IMR-90 (cell line): Measurements from ENCODE around the gene MYBPHL. TPM values are rescaled to one million over a fixed set of nuclear protein-coding genes. Genes with fewer than 3 reads are reported as not detected.

Source experiments
- ATAC-seq: fragments of 200-7000 bp; cut with Tn5 transposase; 2 replicates; pipeline ENCODE4 v1.9.1; 2020; ENCODE audit warnings: low read depth, mild to moderate bottlenecking, moderate library complexity
- BruUV-seq: library from RNA; stranded (reverse); fragments of 400-500 nt; replicated peaks from 2 replicates; lab custom pipeline; 2021; lab: Mats Ljungman, UMichigan
- CTCF ChIA-PET: fragments of 300-600 bp; formaldehyde crosslinking; extraction: SDS; loops from one replicate; lab custom pipeline; 2021; ENCODE audit warnings: antibody characterized with exemption; lab: Yijun Ruan, JAX
- POLR2A ChIA-PET: fragments of 300-600 bp; sonication (Branson Sonifier 250); formaldehyde crosslinking; loops from one replicate; lab custom pipeline; 2022; ENCODE audit warnings: antibody characterized with exemption; ENCODE audit not compliant: unreplicated experiment; lab: Charles Lee
- DNase-seq: peaks from one replicate; pipeline ENCODE4 v3.0.0; 2013
- H2AFZ ChIP-seq: replicated peaks from 2 replicates; pipeline ENCODE3; 2013; ENCODE audit warnings: low read length, mild to moderate bottlenecking; ENCODE audit not compliant: poor library complexity
- H2AK5ac ChIP-seq: 2 replicates; pipeline ENCODE4 v1.6.1; 2013; ENCODE audit warnings: low read depth, low read length, inconsistent platforms
- H2AK9ac ChIP-seq: replicated peaks from 2 replicates; pipeline ENCODE3; 2013; ENCODE audit warnings: mild to moderate bottlenecking, low read depth, low read length, moderate library complexity; ENCODE audit not compliant: poor library complexity
- H2BK120ac ChIP-seq: 2 replicates; pipeline ENCODE4 v1.6.1; 2013; ENCODE audit warnings: low read depth, low read length, inconsistent platforms
- H2BK15ac ChIP-seq: 3 replicates; pipeline ENCODE4 v1.6.1; 2013; ENCODE audit warnings: low read depth, low read length, inconsistent platforms
- H2BK20ac ChIP-seq: 2 replicates; pipeline ENCODE4 v1.6.1; 2013; ENCODE audit warnings: low read depth, mild to moderate bottlenecking, inconsistent platforms, low read length, moderate library complexity
- H2BK5ac ChIP-seq: 2 replicates; pipeline ENCODE4 v1.6.1; 2013; ENCODE audit warnings: mild to moderate bottlenecking, low read depth, low read length, inconsistent platforms; ENCODE audit not compliant: poor library complexity, severe bottlenecking
- H3K14ac ChIP-seq: replicated peaks from 2 replicates; pipeline ENCODE4 v1.6.1; 2013; ENCODE audit warnings: low read depth, low read length, inconsistent platforms
- H3K18ac ChIP-seq: 2 replicates; pipeline ENCODE4 v1.6.1; 2013; ENCODE audit warnings: low read depth, low read length, control low read depth
- H3K23ac ChIP-seq: 2 replicates; pipeline ENCODE4 v1.6.1; 2013; ENCODE audit warnings: low read depth, low read length, inconsistent platforms
- H3K27ac ChIP-seq: 2 replicates; pipeline ENCODE4 v1.5.1; 2013; ENCODE audit warnings: mild to moderate bottlenecking, control low read depth, low read length; ENCODE audit not compliant: insufficient read depth
- H3K27me3 ChIP-seq: 2 replicates; pipeline ENCODE4 v1.6.1; 2013; ENCODE audit warnings: low read length; ENCODE audit not compliant: control insufficient read depth, insufficient read depth
- H3K36me3 ChIP-seq: 2 replicates; pipeline ENCODE4 v1.6.1; 2013; ENCODE audit warnings: low read length, mixed read lengths; ENCODE audit not compliant: control insufficient read depth, insufficient read depth
- H3K4ac ChIP-seq: 2 replicates; pipeline ENCODE4 v1.6.1; 2013; ENCODE audit warnings: low read depth, low read length, inconsistent platforms
- H3K4me1 ChIP-seq: 2 replicates; pipeline ENCODE4 v1.6.1; 2013; ENCODE audit warnings: low read length, mixed read lengths; ENCODE audit not compliant: control insufficient read depth, insufficient read depth
- H3K4me2 ChIP-seq: 2 replicates; pipeline ENCODE4 v1.6.1; 2013; ENCODE audit warnings: low read depth, mild to moderate bottlenecking, control low read depth, low read length, moderate library complexity
- H3K4me3 ChIP-seq: 2 replicates; pipeline ENCODE4 v1.5.1; 2013; ENCODE audit warnings: low read depth, mild to moderate bottlenecking, control low read depth, low read length, moderate library complexity; ENCODE audit not compliant: insufficient read depth
- H3K56ac ChIP-seq: 2 replicates; pipeline ENCODE4 v1.6.1; 2013; ENCODE audit warnings: low read length, inconsistent platforms; ENCODE audit not compliant: insufficient read depth; ENCODE audit errors: extremely low read depth
- H3K79me1 ChIP-seq, 2 experiments: 2 replicates each; pipeline ENCODE4 v1.6.1; 2013; ENCODE audit warnings: low read length in 2 of 2, inconsistent platforms in 1 of 2, low read depth in 1 of 2
- H3K9ac ChIP-seq: 2 replicates; pipeline ENCODE4 v1.6.1; 2013; ENCODE audit warnings: low read depth, low read length, control low read depth
- H3K9me1 ChIP-seq: 2 replicates; pipeline ENCODE4 v1.6.1; 2013; ENCODE audit warnings: low read length, inconsistent platforms; ENCODE audit not compliant: insufficient read depth
- H3K9me3 ChIP-seq: 2 replicates; pipeline ENCODE4 v1.6.1; 2013; ENCODE audit warnings: low read length; ENCODE audit not compliant: control insufficient read depth, insufficient read depth
- H4K20me1 ChIP-seq: 2 replicates; pipeline ENCODE4 v1.6.1; 2013; ENCODE audit warnings: low read length, inconsistent platforms; ENCODE audit not compliant: insufficient read depth
- H4K5ac ChIP-seq: 2 replicates; pipeline ENCODE4 v1.6.1; 2013; ENCODE audit warnings: mild to moderate bottlenecking, low read depth, low read length, control low read depth
- H4K8ac ChIP-seq, 2 experiments: 2 replicates each; pipeline ENCODE4 v1.6.1; 2013; ENCODE audit warnings: low read depth in 2 of 2, low read length in 2 of 2, control low read depth in 1 of 2, inconsistent platforms in 1 of 2
- H4K91ac ChIP-seq: 2 replicates; pipeline ENCODE4 v1.6.1; 2013; ENCODE audit warnings: low read depth, low read length, inconsistent platforms; ENCODE audit not compliant: insufficient read depth
- BHLHE40 ChIP-seq: fragments of 150-350 bp; IDR thresholded peaks from 2 replicates; pipeline ENCODE4 v1.6.1; 2016; ENCODE audit warnings: mild to moderate bottlenecking, low read depth, low read length
- CEBPB ChIP-seq: IDR thresholded peaks from 2 replicates; pipeline ENCODE4 v1.6.1; 2012; ENCODE audit warnings: low read depth, low read length, improper control_type of control experiment
- CHD1 ChIP-seq: IDR thresholded peaks from 2 replicates; pipeline ENCODE4 v1.6.1; 2012; ENCODE audit warnings: low read depth, low read length, improper control_type of control experiment
- CTCF ChIP-seq: conservative IDR thresholded peaks from 2 replicates; pipeline ENCODE4 v1.5.1; 2012; ENCODE audit warnings: mild to moderate bottlenecking, low read depth, low read length, improper control_type of control experiment
- ELK1 ChIP-seq: fragments of 150-350 bp; IDR thresholded peaks from 2 replicates; pipeline ENCODE4 v1.6.1; 2016; ENCODE audit warnings: low read depth, mild to moderate bottlenecking, low read length, moderate library complexity, borderline replicate concordance
- FOS ChIP-seq: fragments of 150-350 bp; IDR thresholded peaks from 2 replicates; pipeline ENCODE4 v1.6.1; 2016; ENCODE audit warnings: low read depth, low read length
- MAFK ChIP-seq: IDR thresholded peaks from 2 replicates; pipeline ENCODE4 v1.6.1; 2012; ENCODE audit warnings: low read depth, low read length, improper control_type of control experiment
- MAZ ChIP-seq: IDR thresholded peaks from 2 replicates; pipeline ENCODE4 v1.6.1; 2012; ENCODE audit warnings: low read depth, mild to moderate bottlenecking, low read length, improper control_type of control experiment, moderate library complexity, borderline replicate concordance
- MXI1 ChIP-seq: IDR thresholded peaks from 2 replicates; pipeline ENCODE4 v1.6.1; 2012; ENCODE audit warnings: low read depth, mild to moderate bottlenecking, low read length, moderate library complexity, borderline replicate concordance
- NFE2L2 ChIP-seq: fragments of 150-350 bp; IDR thresholded peaks from 2 replicates; pipeline ENCODE4 v1.6.1; 2016; ENCODE audit warnings: low read depth, mild to moderate bottlenecking, low read length
- POLR2A ChIP-seq: IDR thresholded peaks from 2 replicates; pipeline ENCODE4 v1.6.1; 2012; ENCODE audit warnings: mild to moderate bottlenecking, low read depth, low read length
- RAD21 ChIP-seq: IDR thresholded peaks from 2 replicates; pipeline ENCODE4 v1.6.1; 2012; ENCODE audit warnings: low read length, improper control_type of control experiment
- RCOR1 ChIP-seq: IDR thresholded peaks from 2 replicates; pipeline ENCODE4 v1.6.1; 2012; ENCODE audit warnings: mild to moderate bottlenecking, low read length, improper control_type of control experiment; ENCODE audit not compliant: insufficient replicate concordance
- RFX5 ChIP-seq: IDR thresholded peaks from 2 replicates; pipeline ENCODE4 v1.8.0; 2012; ENCODE audit warnings: low read depth, mild to moderate bottlenecking, low read length, moderate library complexity
- SMC3 ChIP-seq: fragments of 150-350 bp; IDR thresholded peaks from 2 replicates; pipeline ENCODE4 v1.6.1; 2016; ENCODE audit warnings: low read depth, mild to moderate bottlenecking, antibody characterized with exemption, low read length, moderate library complexity
- USF2 ChIP-seq: fragments of 150-350 bp; IDR thresholded peaks from 2 replicates; pipeline ENCODE4 v1.6.1; 2017; ENCODE audit warnings: mild to moderate bottlenecking, antibody characterized with exemption, low read length, low read depth
- WGBS, 2 experiments: methylation state at CpG; one replicate each; pipeline versions ENCODE4 v1.1.5 to v1.1.7; 2013; ENCODE audit warnings: missing lambda C conversion rate in 2 of 2; ENCODE audit not compliant: insufficient read length in 1 of 2; ENCODE audit errors: extremely low coverage in 2 of 2; 5-methylcytosine and 5-hydroxymethylcytosine counted together
- dilution Hi-C: fragments of 300-500 bp; cut with HindIII; formaldehyde crosslinking; loops from one replicate; pipeline ENCODE4 v1.14.3; 2018; ENCODE audit warnings: low sequenced_read_pairs; ENCODE audit not compliant: unreplicated experiment
- in situ Hi-C: fragments of 300-500 bp; cut with MboI; formaldehyde crosslinking; loops from 3 replicates; pipeline ENCODE4 v1.14.3; 2019; ENCODE audit warnings: low sequenced_read_pairs, inconsistent platforms, mixed read lengths
- intact Hi-C: fragments of 100-400 bp; cut with micrococcal nuclease; formaldehyde crosslinking; loops from 2 replicates; pipeline ENCODE4 v1.10.0; 2022
- polyA plus RNA-seq, 3 experiments: library from polyadenylated mRNA; depleted of rRNA; stranded (reverse); fragments of >200 nt; gene quantifications; 2 replicates each; pipeline ENCODE4 v1.2.3, GENCODE V29; 2012; ENCODE audit warnings: low replicate concordance in 1 of 3
- total RNA-seq: library from RNA; depleted of rRNA; stranded (reverse); fragments of >200 nt; gene quantifications from 2 replicates; pipeline ENCODE4 v1.2.3, GENCODE V29; 2012

MYBPHL gene
- total and polyA plus RNA-seq, 2 of the 4 experiments (the other 2 are of a cell fraction) = 0.07 TPM; not detected in 1

GRCh38 chr1:109246141-109246551 is 60.7 kb downstream of the MYBPHL start:
- Histone ChIP-seq H2BK120ac (no peak overlapping the region), H4K91ac (no peak overlapping the region), H2AK9ac (no peak overlapping the region), H2AFZ (no peak overlapping the region), H3K4me1 (peaks cover 10% of the 10 kb centered on the region), H4K8ac (no peak overlapping the region), H3K27ac (no peak overlapping the region), H3K4ac (no peak overlapping the region), H3K18ac (no peak overlapping the region), H3K27me3 (no peaks in the 10 kb centered on the region), H3K9ac (no peak overlapping the region), H3K36me3 (no peaks in the 10 kb centered on the region), H3K56ac (no peak overlapping the region), H3K4me3 (no peak overlapping the region), H3K14ac (no peak overlapping the region), H2BK20ac (no peak overlapping the region), H2AK5ac (no peak overlapping the region), H3K23ac (no peak overlapping the region), H3K79me1 (no peaks in the 10 kb centered on the region), H4K20me1 (no peaks in the 10 kb centered on the region), H3K4me2 (no peak overlapping the region), H2BK15ac (no peak overlapping the region), H2BK5ac (no peak overlapping the region), H3K9me3 (no peaks in the 10 kb centered on the region), H3K9me1 (no peaks in the 10 kb centered on the region; the same call in 1 of the 2 replicates), H4K5ac (no peak overlapping the region)
- DNase-seq (no peak), ATAC-seq (no peak)
- POLR2A ChIA-PET = interaction anchor here (0.6 kb wide), 1 partner anchor 126 kb away, joined by 7 read pairs; no protein-coding TSS in a partner anchor
- dilution Hi-C loops (no loop called here), intact Hi-C loops (no loop called here), in situ Hi-C loops (no loop called here)
- no peak for TF ChIP-seq USF2
- TF ChIP-seq CHD1 = no peak
- no peak for TF ChIP-seq POLR2A
- no peak for TF ChIP-seq FOS
- TF ChIP-seq RCOR1 = no peak
- no peak for TF ChIP-seq CTCF
- no peak for TF ChIP-seq RFX5
- TF ChIP-seq MAFK = no peak
- TF ChIP-seq CEBPB = no peak
- TF ChIP-seq MAZ = no peak
- TF ChIP-seq RAD21 = no peak
- no peak for TF ChIP-seq MXI1
- TF ChIP-seq BHLHE40 = no peak
- TF ChIP-seq ELK1 = no peak
- no peak for TF ChIP-seq NFE2L2
- no peak for TF ChIP-seq SMC3
- no TSS peak for BruUV-seq
- CTCF ChIA-PET = interaction anchor here (0.6 kb wide), 1 partner anchor 639 kb away, joined by 3 read pairs; no protein-coding TSS in a partner anchor
- 92% methylated on average over 2 of the region's 7 CpGs; no CpG with 5 or more reads in 1 of the 2 experiments for WGBS, 2 experiments
